CD4-positive, alpha-beta T cell treated with Interleukin-21 for 1 hour (primary cell): ENCODE data around the gene MARK2.
"Not testable (repeated sequence)": the region's sequence is repeated elsewhere in the genome, so short reads cannot be mapped to it uniquely, and the experiment has no call there.

Source experiments
- DNase-seq: peaks from one replicate; pipeline ENCODE4 v3.0.0-alpha.2; 2020

Gene MARK2

GRCh38 chr11:63858628-63859550 lies 20.0 kb downstream of the MARK2 start:
- DNase-seq, result no peak

GRCh38 chr11:63862923-63863322 lies 24.0 kb downstream of the MARK2 start:
- DNase-seq, result no peak

GRCh38 chr11:63863620-63864019 lies 24.7 kb downstream of the MARK2 start:
- not testable (repeated sequence) for DNase-seq

GRCh38 chr11:63866211-63866610 lies 27.3 kb downstream of the MARK2 start:
- DNase-seq, result peak; percentile 79

GRCh38 chr11:63867511-63867910 lies 28.6 kb downstream of the MARK2 start:
- DNase-seq, result no peak

- DNase-seq, result no peak
These were observed 29.6 kb downstream of the MARK2 start for GRCh38 chr11:63868399-63869064.

- no peak for DNase-seq
These were observed 30.3 kb downstream of the MARK2 start for GRCh38 chr11:63869171-63869591.

GRCh38 chr11:63869683-63870082 lies 30.8 kb downstream of the MARK2 start:
- DNase-seq, result peak; percentile 59

- DNase-seq, result no peak
These were observed 31.6 kb downstream of the MARK2 start for GRCh38 chr11:63870351-63871140.

- DNase-seq, result peak; percentile 63
These were observed 33.3 kb downstream of the MARK2 start for GRCh38 chr11:63871962-63872799.

- DNase-seq, result no peak
These were observed 33.9 kb downstream of the MARK2 start for GRCh38 chr11:63872800-63873197.

- DNase-seq, result no peak
These were observed 34.4 kb downstream of the MARK2 start for GRCh38 chr11:63873311-63873710.

GRCh38 chr11:63874511-63874910 lies 35.6 kb downstream of the MARK2 start:
- DNase-seq, result no peak

- DNase-seq, result no peak
These were observed 36.7 kb downstream of the MARK2 start for GRCh38 chr11:63875506-63876065.

- DNase-seq, result no peak
These were observed 37.7 kb downstream of the MARK2 start for GRCh38 chr11:63876616-63877015.

- DNase-seq, result no peak
These were observed 38.8 kb downstream of the MARK2 start for GRCh38 chr11:63877658-63878241.

- DNase-seq, result no peak
These were observed 40.9 kb downstream of the MARK2 start for GRCh38 chr11:63879598-63880402.

- DNase-seq, result no peak
These were observed 41.5 kb downstream of the MARK2 start for GRCh38 chr11:63880403-63880790.

GRCh38 chr11:63882555-63883242 lies 43.8 kb downstream of the MARK2 start:
- peak; percentile 46 for DNase-seq

GRCh38 chr11:63883791-63884190 lies 44.9 kb downstream of the MARK2 start:
- DNase-seq, result no peak
